CD14-positive monocyte (primary cell): ENCODE data around the gene SUV39H2. TPM values are rescaled to one million over a fixed set of nuclear protein-coding genes. Genes with fewer than 3 reads are reported as not detected.

Experiments used
- DNase-seq, 3 donors: peaks; one replicate each; pipeline ENCODE4 v3.0.0-alpha.2; 2011 to 2022
- H2AFZ ChIP-seq: 2 replicates; pipeline ENCODE4 v1.6.0; 2012; ENCODE audit warnings: mild to moderate bottlenecking, low read depth, low read length, inconsistent platforms; ENCODE audit not compliant: insufficient read depth, poor library complexity, severe bottlenecking
- H3K27ac ChIP-seq, 2 donors: 1 replicate in 1 of 2; 2 replicates in 1 of 2; pipeline ENCODE4 v1.5.1; 2012 to 2013; ENCODE audit warnings: low read length in 2 of 2, control low read depth in 1 of 2, inconsistent platforms in 1 of 2, low read depth in 1 of 2, mild to moderate bottlenecking in 1 of 2
- H3K27me3 ChIP-seq, 2 donors: one replicate each; pipeline versions ENCODE4 v1.6.0 to v1.6.1; 2011 to 2013; ENCODE audit warnings: low read length in 2 of 2; ENCODE audit not compliant: control insufficient read depth in 2 of 2, insufficient read depth in 2 of 2
- H3K36me3 ChIP-seq, 2 donors: replicated peaks in 1 of 2; 1 replicate in 1 of 2; 2 replicates in 1 of 2; pipeline versions ENCODE4 v1.5.1 to v1.6.1; 2012 to 2013; ENCODE audit warnings: low read length in 2 of 2, control low read depth in 1 of 2, inconsistent platforms in 1 of 2, mild to moderate bottlenecking in 1 of 2; ENCODE audit not compliant: insufficient read depth in 2 of 2, control insufficient read depth in 1 of 2
- H3K4me1 ChIP-seq, 2 donors: 1 replicate in 1 of 2; 2 replicates in 1 of 2; pipeline versions ENCODE4 v1.5.1 to v1.6.1; 2012 to 2013; ENCODE audit warnings: low read length in 2 of 2, control low read depth in 1 of 2, inconsistent platforms in 1 of 2, mild to moderate bottlenecking in 1 of 2, moderate library complexity in 1 of 2; ENCODE audit not compliant: insufficient read depth in 2 of 2, control insufficient read depth in 1 of 2
- H3K4me2 ChIP-seq: replicated peaks from 2 replicates; pipeline ENCODE3; 2012; ENCODE audit warnings: low read length, moderate library complexity, mild to moderate bottlenecking; ENCODE audit not compliant: poor library complexity, severe bottlenecking; ENCODE audit errors: extremely low read depth
- H3K4me3 ChIP-seq, 3 experiments: fragments of 200-600 bp in 1 of 3; sonication (generic) in 1 of 3; replicated peaks in 1 of 3; 1 replicate in 2 of 3; 2 replicates in 1 of 3; pipeline ENCODE4 v1.5.1; 2011 to 2013; ENCODE audit warnings: low read length in 3 of 3, mild to moderate bottlenecking in 3 of 3, control low read depth in 2 of 3, low read depth in 2 of 3, inconsistent platforms in 1 of 3, moderate library complexity in 1 of 3
- H3K79me2 ChIP-seq: 2 replicates; pipeline ENCODE4 v1.6.0; 2012; ENCODE audit warnings: mild to moderate bottlenecking, control low read depth, inconsistent platforms, low read length, moderate library complexity; ENCODE audit not compliant: insufficient read depth
- H3K9ac ChIP-seq: 2 replicates; pipeline ENCODE4 v1.6.0; 2017; ENCODE audit warnings: low read length, mild to moderate bottlenecking; ENCODE audit not compliant: insufficient read depth, poor library complexity, severe bottlenecking
- H3K9me3 ChIP-seq, 2 donors: replicated peaks in 1 of 2; 1 replicate in 1 of 2; 2 replicates in 1 of 2; pipeline versions ENCODE4 v1.5.1 to v1.6.1; 2012 to 2013; ENCODE audit warnings: low read length in 2 of 2, control low read depth in 1 of 2; ENCODE audit not compliant: control insufficient read depth in 1 of 2, insufficient read depth in 1 of 2
- H4K20me1 ChIP-seq: 2 replicates; pipeline ENCODE4 v1.6.0; 2012; ENCODE audit warnings: mild to moderate bottlenecking, low read length, control low read depth, moderate library complexity; ENCODE audit not compliant: insufficient read depth
- H3K27ac Mint-ChIP-seq, 7 donors: one replicate each; pipeline ENCODE4 v1.8.0; 2020; ENCODE audit warnings: mild to moderate bottlenecking in 7 of 7, mixed read lengths in 7 of 7, moderate library complexity in 6 of 7, inconsistent platforms in 2 of 7
- H3K27me3 Mint-ChIP-seq, 3 donors: one replicate each; pipeline ENCODE4 v1.8.0; 2021 to 2022; ENCODE audit warnings: low read depth in 3 of 3, mild to moderate bottlenecking in 3 of 3, mixed read lengths in 3 of 3, moderate library complexity in 3 of 3, inconsistent platforms in 1 of 3
- H3K36me3 Mint-ChIP-seq, 2 donors: one replicate each; pipeline ENCODE4 v1.8.0; 2020; ENCODE audit warnings: mixed read lengths in 2 of 2, inconsistent platforms in 1 of 2, mild to moderate bottlenecking in 1 of 2
- H3K4me1 Mint-ChIP-seq: one replicate; pipeline ENCODE4 v1.8.0; 2020; ENCODE audit warnings: mild to moderate bottlenecking, mixed read lengths
- H3K4me3 Mint-ChIP-seq, 2 donors: one replicate each; pipeline ENCODE4 v1.8.0; 2020; ENCODE audit warnings: mild to moderate bottlenecking in 2 of 2, mixed read lengths in 2 of 2, moderate library complexity in 1 of 2
- H3K9me3 Mint-ChIP-seq, 7 donors: one replicate each; pipeline ENCODE4 v1.8.0; 2020 to 2022; ENCODE audit warnings: mixed read lengths in 7 of 7, mild to moderate bottlenecking in 6 of 7, moderate library complexity in 6 of 7, inconsistent platforms in 2 of 7
- WGBS: methylation state at CpG from one replicate; pipeline ENCODE4 v1.1.5; 2013; ENCODE audit warnings: missing lambda C conversion rate; ENCODE audit not compliant: insufficient coverage; 5-methylcytosine and 5-hydroxymethylcytosine counted together
- intact Hi-C, 2 donors: fragments of 100-400 bp; cut with micrococcal nuclease; formaldehyde crosslinking; loops; one replicate each; pipeline versions ENCODE4 v1.15.0 to v1.15.1; 2023
- polyA plus RNA-seq, 3 donors: library from polyadenylated mRNA; depleted of rRNA in 1 of 3; unstranded in 2 of 3; stranded (reverse) in 1 of 3; fragments of 300-500 nt in 2 of 3; fragments of >200 nt in 1 of 3; fragmentation: Illumina TruSeq in 2 of 3; gene quantifications; 1 replicate in 2 of 3; 2 replicates in 1 of 3; pipeline ENCODE4 v1.2.3, GENCODE V29; 2012 to 2021
- TF ChIP-seq, protein P1 (sequence below): fragments of 200-600 bp; IDR thresholded peaks from one replicate; pipeline ENCODE4 v1.8.0; 2022; ENCODE audit warnings: antibody characterized with exemption, mild to moderate bottlenecking

Gene SUV39H2
- polyA plus RNA-seq, 3 donors: 0.85 to 1.2 (median 0.86) TPM

DNA sequence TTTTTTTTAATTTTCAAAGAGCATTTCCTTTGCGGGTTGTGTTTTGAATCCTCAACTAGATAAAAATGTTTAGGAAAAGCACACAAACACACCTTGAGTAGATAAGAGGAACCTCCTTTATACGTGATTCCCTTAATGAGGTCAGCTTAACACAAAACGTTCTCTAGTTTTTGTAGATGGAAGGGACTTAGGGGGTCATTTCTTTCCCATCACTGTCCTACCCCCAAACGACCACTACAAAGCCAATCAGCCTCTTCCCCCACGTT is 1.2 kb downstream of the SUV39H2 start:
- no CpG with 5 or more reads among the region's 5 CpGs for WGBS
- Mint-ChIP-seq H3K4me3 (peak overlapping the region; percentile 90 to 95), H3K9me3 (no peaks in the 10 kb centered on the region), H3K36me3 (peaks cover 0 to 2% of the 10 kb centered on the region in 2 donors), H3K4me1 (peaks cover 50% of the 10 kb centered on the region), H3K27me3 (peaks cover 0 to 2% (median 0%) of the 10 kb centered on the region in 3 donors), H3K27ac (peak overlapping the region in 1 of 7 donors; percentile 63)
- peak overlapping the region; percentile 99 for H3K4me2 ChIP-seq
- H3K27ac ChIP-seq: no peak overlapping the region
- no peaks in the 10 kb centered on the region for H3K27me3 ChIP-seq
- peak overlapping the region in 1 of 3 experiments; percentile 97 for H3K4me3 ChIP-seq
- no peaks in the 10 kb centered on the region for H3K9me3 ChIP-seq
- H3K79me2 ChIP-seq: peaks cover 73% of the 10 kb centered on the region
- H3K4me1 ChIP-seq: peaks cover 20 to 44% of the 10 kb centered on the region in 2 donors
- H2AFZ ChIP-seq: peak overlapping the region; percentile 96
- H3K9ac ChIP-seq: no peak overlapping the region
- DNase-seq: no peak
- intact Hi-C loops: loop anchor here (2.0 to 5.0 kb wide), 2 partner anchors 41 to 72 kb away; partner anchors contain the start of genes CDNF (in 2 of the 2), HSPA14 (in 2 of the 2), MSANTD7 (in 2 of the 2) and DCLRE1C (in 1 of the 2)
- TF ChIP-seq, protein P1, sequence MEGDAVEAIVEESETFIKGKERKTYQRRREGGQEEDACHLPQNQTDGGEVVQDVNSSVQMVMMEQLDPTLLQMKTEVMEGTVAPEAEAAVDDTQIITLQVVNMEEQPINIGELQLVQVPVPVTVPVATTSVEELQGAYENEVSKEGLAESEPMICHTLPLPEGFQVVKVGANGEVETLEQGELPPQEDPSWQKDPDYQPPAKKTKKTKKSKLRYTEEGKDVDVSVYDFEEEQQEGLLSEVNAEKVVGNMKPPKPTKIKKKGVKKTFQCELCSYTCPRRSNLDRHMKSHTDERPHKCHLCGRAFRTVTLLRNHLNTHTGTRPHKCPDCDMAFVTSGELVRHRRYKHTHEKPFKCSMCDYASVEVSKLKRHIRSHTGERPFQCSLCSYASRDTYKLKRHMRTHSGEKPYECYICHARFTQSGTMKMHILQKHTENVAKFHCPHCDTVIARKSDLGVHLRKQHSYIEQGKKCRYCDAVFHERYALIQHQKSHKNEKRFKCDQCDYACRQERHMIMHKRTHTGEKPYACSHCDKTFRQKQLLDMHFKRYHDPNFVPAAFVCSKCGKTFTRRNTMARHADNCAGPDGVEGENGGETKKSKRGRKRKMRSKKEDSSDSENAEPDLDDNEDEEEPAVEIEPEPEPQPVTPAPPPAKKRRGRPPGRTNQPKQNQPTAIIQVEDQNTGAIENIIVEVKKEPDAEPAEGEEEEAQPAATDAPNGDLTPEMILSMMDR: no peak
- no peaks in the 10 kb centered on the region for H3K36me3 ChIP-seq
- peaks cover 4% of the 10 kb centered on the region for H4K20me1 ChIP-seq

DNA sequence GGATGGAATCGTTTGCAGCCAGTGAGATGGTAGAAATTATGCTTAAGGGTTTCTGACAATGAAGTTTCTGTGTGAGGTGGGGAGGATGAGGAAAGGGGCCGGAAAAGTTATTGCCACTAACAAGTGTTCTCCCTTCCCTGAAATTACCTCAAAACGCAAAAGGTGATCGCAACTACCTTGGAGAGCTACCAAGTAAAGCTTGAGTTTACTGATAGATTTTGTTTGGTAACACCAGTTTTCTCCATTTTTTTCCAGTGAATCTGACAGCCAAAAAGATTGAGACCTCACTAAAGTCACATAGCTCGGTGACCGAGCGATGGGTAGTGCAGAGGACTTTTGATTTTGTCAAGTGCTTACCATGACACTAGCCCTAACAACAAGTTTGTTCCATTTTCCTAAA is 1.6 kb downstream of the SUV39H2 start:
- intact Hi-C loops: loop anchor here in 1 of 2 donors (2.0 kb wide), 1 partner anchor 41 kb away; the partner anchor contains the start of genes CDNF, HSPA14 and MSANTD7
- Histone ChIP-seq H3K27ac (no peak overlapping the region), H3K79me2 (peaks cover 76% of the 10 kb centered on the region), H3K4me3 (peak overlapping the region in 1 of 3 experiments; percentile 97), H3K4me2 (peak overlapping the region; percentile 99), H4K20me1 (peaks cover 4% of the 10 kb centered on the region), H3K27me3 (no peaks in the 10 kb centered on the region), H2AFZ (peak overlapping the region; percentile 28), H3K36me3 (no peaks in the 10 kb centered on the region), H3K4me1 (peaks cover 20 to 44% of the 10 kb centered on the region in 2 donors), H3K9me3 (no peaks in the 10 kb centered on the region), H3K9ac (no peak overlapping the region)
- Mint-ChIP-seq H3K27me3 (peaks cover 0 to 2% (median 0%) of the 10 kb centered on the region in 3 donors), H3K27ac (no peak overlapping the region), H3K9me3 (no peaks in the 10 kb centered on the region), H3K4me1 (peaks cover 50% of the 10 kb centered on the region), H3K36me3 (peaks cover 0 to 2% of the 10 kb centered on the region in 2 donors), H3K4me3 (peak overlapping the region in 1 of 2 donors; percentile 95)
- DNase-seq: no peak
- WGBS: 100% methylated on average over 3 of the region's 7 CpGs
- TF ChIP-seq, protein P1: no peak
